ENCODE results near the gene SLC29A4.
"Not testable (repeated sequence)": the region's sequence is repeated elsewhere in the genome, so short reads cannot be mapped to it uniquely, and the experiment has no call there.

SLC29A4 gene

DNA sequence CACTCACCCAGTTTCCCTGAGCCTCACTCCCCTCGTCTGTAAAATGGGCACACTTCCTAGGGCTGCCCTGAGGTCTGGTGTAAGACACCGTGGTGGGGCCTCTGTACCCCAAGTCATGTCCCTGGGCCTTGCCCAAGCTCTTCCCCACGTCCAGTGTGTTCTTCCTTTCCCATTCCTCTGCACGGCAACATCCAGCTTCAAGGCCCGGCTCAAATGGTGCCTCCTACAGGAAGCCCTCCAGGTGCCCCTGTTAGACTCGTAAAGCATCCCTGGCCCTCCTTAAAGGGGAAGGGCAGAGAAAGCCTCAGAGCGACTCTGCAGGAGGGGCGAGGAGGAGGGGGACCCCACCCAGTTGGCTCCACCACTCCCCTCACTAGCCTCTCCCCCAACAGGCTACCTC lies 8.6 kb downstream of the SLC29A4 start (continued):
- TF ChIP-seq ZBTB21 (tag by site-specific recombination; IDR thresholded peaks at IDR 0.05) (no peak), KLF9 (tag by site-specific recombination; IDR thresholded peaks at IDR 0.05; ENCODE audit: low read depth) (no peak), ZNF23 (tag by site-specific recombination; IDR thresholded peaks at IDR 0.05; ENCODE audit: borderline replicate concordance) (no peak), KLF1 (tag by site-specific recombination; IDR thresholded peaks at IDR 0.05) (no peak), ZNF692 (tag by site-specific recombination; IDR thresholded peaks at IDR 0.05) (no peak)

DNA sequence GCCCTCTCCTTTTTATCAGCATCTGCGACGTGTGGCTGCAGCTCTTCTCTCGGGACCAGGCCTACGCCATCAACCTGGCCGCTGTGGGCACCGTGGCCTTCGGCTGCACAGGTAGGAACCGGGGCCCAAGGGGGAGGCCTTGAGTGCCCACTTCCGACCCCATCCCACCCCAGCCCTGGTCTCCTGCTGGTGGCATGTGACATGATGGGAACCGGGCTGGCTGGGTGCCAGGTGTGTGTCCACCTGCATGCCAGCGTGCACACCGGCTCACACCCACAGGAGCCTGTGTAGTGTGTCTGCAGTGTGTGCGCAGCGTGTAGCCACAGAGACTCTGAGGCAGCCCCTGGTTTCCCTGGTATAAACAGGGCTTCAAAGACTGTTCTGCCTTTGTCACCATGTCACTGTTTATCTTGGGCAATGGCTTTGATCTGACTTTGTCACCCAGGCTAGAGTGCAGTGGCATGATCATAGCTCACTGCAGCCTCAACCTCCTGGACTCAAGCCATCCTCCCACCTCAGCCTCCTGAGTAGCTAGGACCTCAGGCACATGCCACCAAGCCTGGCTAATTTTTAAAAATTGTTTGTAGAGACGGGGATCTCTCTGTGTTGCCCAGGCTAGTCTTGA lies 9.1 kb downstream of the SLC29A4 start:
- CTCF ChIA-PET; H3K4me1 ChIP-seq (ENCODE audit: control insufficient read depth, insufficient read depth, low read length); H3K4me3 ChIP-seq (ENCODE audit: low read depth, low read length); POLR2A ChIA-PET; H3K9me3 ChIP-seq (ENCODE audit: control insufficient read depth, insufficient read depth, low read depth, low read length); H3K27ac ChIP-seq (ENCODE audit: extremely low read depth, low read depth, low read length): not testable (repeated sequence)
- H3K36me3 ChIP-seq (ENCODE audit: control insufficient read depth in 2 of 2, insufficient read depth in 1 of 2, low read length in 2 of 2), result peaks cover 0 to 29% of the 10 kb centered on the region in 2 experiments; a peak in 2 of 3 replicates

DNA sequence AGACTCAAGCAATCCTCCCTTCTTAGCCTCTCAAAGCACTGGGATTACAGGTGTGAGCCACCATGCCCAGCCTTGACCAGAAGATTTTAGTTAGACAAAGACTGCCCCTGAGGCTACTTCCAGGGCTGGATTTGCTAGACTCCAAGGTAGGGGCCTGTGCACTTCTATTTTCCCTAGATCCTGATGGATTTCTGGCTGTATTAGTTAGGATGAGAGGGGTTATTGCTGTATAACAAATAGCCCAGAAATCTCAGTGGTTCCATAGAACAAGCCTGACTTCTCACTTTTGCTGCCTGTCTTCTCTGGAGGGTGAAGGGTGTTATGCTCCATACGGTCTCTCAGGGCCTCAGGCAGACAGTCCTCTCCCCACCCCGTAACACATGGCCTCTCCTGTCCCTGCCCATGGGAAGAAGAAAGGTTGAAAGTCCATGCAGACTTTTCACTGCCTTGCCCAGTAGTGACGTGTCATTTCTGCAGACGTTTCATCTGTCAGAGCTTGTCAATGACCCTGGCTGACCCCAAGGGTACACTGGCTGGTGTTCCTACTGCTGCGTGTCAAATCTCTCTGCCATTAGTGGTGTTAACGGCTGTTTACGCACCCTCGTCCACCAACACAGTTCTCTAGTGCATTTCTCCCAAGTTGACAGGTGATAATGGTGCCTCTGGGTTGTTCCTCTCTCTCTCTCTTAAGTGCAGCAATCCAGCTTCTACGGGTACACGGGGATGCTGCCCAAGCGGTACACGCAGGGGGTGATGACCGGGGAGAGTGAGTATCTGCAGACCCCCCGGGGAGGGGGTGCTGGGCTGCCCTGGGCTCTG lies 11.6 kb downstream of the SLC29A4 start:
- TF ChIP-seq ZNF426 (tag by site-specific recombination; IDR thresholded peaks at IDR 0.05) (no peak), ZBTB7A (tag by site-specific recombination; IDR thresholded peaks at IDR 0.05; ENCODE audit: low read depth) (no peak)
- CTCF ChIA-PET, result no interaction called here

GRCh38 chr7:5295039-5296014 lies 12.6 kb downstream of the SLC29A4 start:
- TF ChIP-seq ZNF692 (tag by site-specific recombination; IDR thresholded peaks at IDR 0.05) (peak; percentile 63), GLIS2 (tag by site-specific recombination; IDR thresholded peaks at IDR 0.05) (0 out of 2 replicates have a peak, but pooled peaks have one; percentile 24), ZFP69B (tag by site-specific recombination; IDR thresholded peaks at IDR 0.05) (peak; percentile 60; the same call in 1 of the 2 replicates), ZNF10 (tag by site-specific recombination; IDR thresholded peaks at IDR 0.05) (no peak), ZNF560 (tag by site-specific recombination; IDR thresholded peaks at IDR 0.05; ENCODE audit: borderline replicate concordance) (no peak)
- Histone ChIP-seq H3K27ac (ENCODE audit: extremely low read depth, low read depth, low read length) (no peak overlapping the region), H3K4me3 (ENCODE audit: low read depth, low read length) (no peak overlapping the region), H3K36me3 (ENCODE audit: control insufficient read depth in 2 of 2, insufficient read depth in 1 of 2, low read length in 2 of 2) (peaks cover 0 to 28% of the 10 kb centered on the region in 2 experiments; a peak in 2 of 3 replicates), H3K9me3 (ENCODE audit: control insufficient read depth, insufficient read depth, low read depth, low read length) (no peaks in the 10 kb centered on the region), H3K4me1 (ENCODE audit: control insufficient read depth, insufficient read depth, low read length) (no peaks in the 10 kb centered on the region)
- ChIA-PET POLR2A (no interaction called here), CTCF (no interaction called here)

More for the DNA sequence above, 11.6 kb downstream of the SLC29A4 start:
- peaks cover 0 to 29% of the 10 kb centered on the region in 2 experiments; a peak in 2 of 3 replicates for H3K36me3 ChIP-seq (ENCODE audit: control insufficient read depth in 2 of 2, insufficient read depth in 1 of 2, low read length in 2 of 2)
- no peaks in the 10 kb centered on the region for H3K4me1 ChIP-seq (ENCODE audit: control insufficient read depth, insufficient read depth, low read length)
- no peak overlapping the region for H3K4me3 ChIP-seq (ENCODE audit: low read depth, low read length)
- H3K27ac ChIP-seq (ENCODE audit: extremely low read depth, low read depth, low read length), result no peak overlapping the region
- POLR2A ChIA-PET, result no interaction called here
- no peaks in the 10 kb centered on the region for H3K9me3 ChIP-seq (ENCODE audit: control insufficient read depth, insufficient read depth, low read depth, low read length)
